A549 (cell line): Measurements from ENCODE around the gene KIAA0825. TPM values are rescaled to one million over a fixed set of nuclear protein-coding genes. Genes with fewer than 3 reads are reported as not detected.

Source experiments
- ATAC-seq, 2 experiments: fragments of 200-7000 bp in 1 of 2; fragments of >200 bp in 1 of 2; cut with Nextera tagmentation in 1 of 2; cut with Tn5 transposase in 1 of 2; 3 replicates each; pipeline versions ENCODE4 v1.8.0 to v1.9.1; 2018 to 2020; ENCODE audit warnings: mild to moderate bottlenecking in 1 of 2, moderate library complexity in 1 of 2
- CTCF ChIA-PET: fragments of 300-600 bp; sonication (Branson Sonifier 250); formaldehyde crosslinking; extraction: SDS; loops from one replicate; lab custom pipeline; 2021; ENCODE audit warnings: antibody characterized with exemption, inconsistent platforms; lab: Yijun Ruan, JAX
- POLR2A ChIA-PET: fragments of 350-600 bp; formaldehyde crosslinking; extraction: SDS; loops from one replicate; lab custom pipeline; 2021; ENCODE audit warnings: antibody characterized with exemption, inconsistent platforms; lab: Yijun Ruan, JAX
- DNase-seq, 2 experiments: peaks; one replicate each; pipeline versions ENCODE4 v3.0.0 to v3.0.0-alpha.2; 2011 to 2016; ENCODE audit warnings: low read depth in 1 of 2, low spot score in 1 of 2
- FAIRE-seq: peaks from 2 replicates; lab custom pipeline; 2011; peaks lifted over from hg19 to GRCh38; lab: Jason Lieb, UNC
- H3K27ac ChIP-seq, 2 experiments: fragments of >200 bp; sonication (Bioruptor Twin); formaldehyde crosslinking; 3 replicates each; pipeline ENCODE4 v1.5.1; 2016 to 2017
- H3K4me1 ChIP-seq: fragments of >200 bp; sonication (Bioruptor Twin); formaldehyde crosslinking; 3 replicates; pipeline ENCODE4 v1.6.1; 2016
- H3K4me2 ChIP-seq: fragments of >200 bp; sonication (Bioruptor Twin); formaldehyde crosslinking; 3 replicates; pipeline ENCODE4 v1.6.1; 2016
- H3K4me3 ChIP-seq: fragments of >200 bp; sonication (Bioruptor Twin); formaldehyde crosslinking; 3 replicates; pipeline ENCODE4 v1.5.1; 2016
- H3K9me3 ChIP-seq: fragments of >200 bp; sonication (Bioruptor Twin); formaldehyde crosslinking; 3 replicates; pipeline ENCODE4 v1.6.1; 2016
- BHLHE40 ChIP-seq: IDR thresholded peaks from 2 replicates; pipeline ENCODE4 v1.6.1; 2012; ENCODE audit warnings: low read depth, low read length, inconsistent platforms
- CBX2 ChIP-seq: fragments of 200-600 bp; sonication (generic); IDR thresholded peaks from 2 replicates; pipeline ENCODE4 v1.6.1; 2016; ENCODE audit warnings: low read depth, mild to moderate bottlenecking, borderline replicate concordance
- CBX8 ChIP-seq: fragments of 200-600 bp; sonication (generic); IDR thresholded peaks from 2 replicates; pipeline ENCODE4 v1.6.1; 2016
- CTCF ChIP-seq: fragments of >200 bp; sonication (Bioruptor Twin); formaldehyde crosslinking; IDR thresholded peaks from 3 replicates; pipeline ENCODE4 v1.5.1; 2016
- EHMT2 ChIP-seq: fragments of 200-600 bp; sonication (generic); IDR thresholded peaks from 2 replicates; pipeline ENCODE4 v1.6.1; 2016; ENCODE audit warnings: antibody characterized with exemption, low read depth, mild to moderate bottlenecking, moderate library complexity
- ELK1 ChIP-seq: fragments of 150-350 bp; IDR thresholded peaks from 2 replicates; pipeline ENCODE4 v1.6.1; 2014; ENCODE audit warnings: low read depth, mild to moderate bottlenecking, low read length
- EP300 ChIP-seq, 2 experiments: fragments of >200 bp; sonication (Bioruptor Twin); formaldehyde crosslinking; IDR thresholded peaks; 2 replicates in 1 of 2; 3 replicates in 1 of 2; pipeline ENCODE4 v1.6.1; 2016 to 2017
- FOXS1 ChIP-seq: fragments of 250-450 bp; sonication (Bioruptor Pico); IDR thresholded peaks from 2 replicates; pipeline ENCODE4 v1.5.0; 2020; ENCODE audit warnings: mild to moderate bottlenecking, moderate library complexity
- GATA3 ChIP-seq: IDR thresholded peaks from 2 replicates; pipeline ENCODE4 v1.6.1; 2012; ENCODE audit warnings: borderline replicate concordance
- KDM1A ChIP-seq: fragments of 200-600 bp; sonication (generic); IDR thresholded peaks from 2 replicates; pipeline ENCODE4 v1.6.1; 2016; ENCODE audit warnings: low read depth, mild to moderate bottlenecking
- KDM5A ChIP-seq: fragments of 200-600 bp; sonication (generic); IDR thresholded peaks from 2 replicates; pipeline ENCODE4 v1.6.1; 2016; ENCODE audit warnings: antibody characterized with exemption, mild to moderate bottlenecking
- MAZ ChIP-seq: fragments of 150-350 bp; IDR thresholded peaks from 2 replicates; pipeline ENCODE4 v1.6.1; 2014; ENCODE audit warnings: antibody characterized with exemption, low read depth, low read length, borderline replicate concordance
- NR3C1 ChIP-seq: fragments of >200 bp; sonication (Bioruptor Twin); formaldehyde crosslinking; IDR thresholded peaks from 3 replicates; pipeline ENCODE4 v1.6.1; 2017
- PHF8 ChIP-seq: fragments of 200-600 bp; sonication (generic); IDR thresholded peaks from 2 replicates; pipeline ENCODE4 v1.6.1; 2016; ENCODE audit warnings: low read depth, mild to moderate bottlenecking, antibody characterized with exemption, moderate library complexity, borderline replicate concordance
- SREBF2 ChIP-seq: fragments of 450-650 bp; IDR thresholded peaks from 2 replicates; pipeline ENCODE4 v1.6.1; 2014; ENCODE audit warnings: mild to moderate bottlenecking, moderate library complexity
- USF2 ChIP-seq: fragments of 450-650 bp; IDR thresholded peaks from 2 replicates; pipeline ENCODE4 v1.6.1; 2014; ENCODE audit warnings: antibody characterized with exemption
- ZC3H11A ChIP-seq: fragments of 450-650 bp; IDR thresholded peaks from 2 replicates; pipeline ENCODE4 v1.6.1; 2014; ENCODE audit warnings: antibody characterized with exemption, mild to moderate bottlenecking
- ZFP36 ChIP-seq: fragments of 450-650 bp; IDR thresholded peaks from 2 replicates; pipeline ENCODE4 v1.6.1; 2014; ENCODE audit warnings: borderline replicate concordance; ENCODE audit not compliant: partially characterized antibody
- WGBS: methylation state at CpG from one replicate; pipeline ENCODE4 v1.1.6; 2017; ENCODE audit errors: missing lambda C conversion rate; 5-methylcytosine and 5-hydroxymethylcytosine counted together
- polyA plus RNA-seq, 4 experiments: library from polyadenylated mRNA; depleted of rRNA in 3 of 4; stranded (reverse); fragments of >200 nt; fragmentation: RNase III in 1 of 4; extraction: RNeasy Plus Mini Kit Qiagen cat#74134 plus additional on column Dnase treatment in 1 of 4; gene quantifications; 2 replicates in 3 of 4; 3 replicates in 1 of 4; pipeline ENCODE4 v1.2.3, GENCODE V29; 2011 to 2017

The KIAA0825 gene
- polyA plus RNA-seq, 2 of the 4 experiments (the other 2 are of a cell fraction): 0.57 to 0.80 TPM

- Histone ChIP-seq H3K9me3 (no peaks in the 10 kb centered on the region), H3K27ac (0 out of 6 replicates have a peak overlapping the region, but pooled peaks of 1 of the 2 experiments have one; percentile 30), H3K4me1 (no peaks in the 10 kb centered on the region), H3K4me2 (peak overlapping the region; percentile 29; the same call in 1 of the 3 replicates), H3K4me3 (no peak overlapping the region)
- peak; percentile 65 to 71 for ATAC-seq
- no peak for FAIRE-seq
- ChIA-PET POLR2A (no interaction called here), CTCF (interaction anchor here (0.5 kb wide), 1 partner anchor 387 kb away, joined by 3 read pairs; no protein-coding TSS in a partner anchor)
- TF ChIP-seq NR3C1 (no peak), GATA3 (peak; percentile 43; the same call in 1 of the 2 replicates), EP300 (IDR thresholded peaks at IDR 0.05) (peak in 1 of 2 experiments; percentile 36; a peak in 1 of 5 replicates)
- DNase-seq: peak in 1 of 2 experiments; percentile 30
These were observed 400.0 kb downstream of the KIAA0825 start for GRCh38 chr5:94218374-94218773.

- H3K4me1 ChIP-seq: no peaks in the 10 kb centered on the region
- DNase-seq (no peak), FAIRE-seq (no peak), ATAC-seq (no peak)
- 9% methylated on average over 3 of the region's 3 CpGs for WGBS
- no peak overlapping the region for H3K4me3 ChIP-seq
- CTCF ChIA-PET: no interaction called here
- H3K27ac ChIP-seq: no peak overlapping the region
- no peaks in the 10 kb centered on the region for H3K9me3 ChIP-seq
- peak overlapping the region; percentile 29; the same call in 1 of the 3 replicates for H3K4me2 ChIP-seq
- POLR2A ChIA-PET: no interaction called here
- TF ChIP-seq CBX8 (no peak), NR3C1 (no peak), KDM1A (no peak)
- TF ChIP-seq, all 56 proteins: peak for 0
These were observed 400.7 kb downstream of the KIAA0825 start for GRCh38 chr5:94217745-94218144.

GRCh38 chr5:94217216-94217615 is 401.2 kb downstream of the KIAA0825 start:
- TF ChIP-seq CTCF (no peak), MAZ (no peak), ZC3H11A (no peak), CBX2 (no peak), EHMT2 (no peak), USF2 (no peak), FOXS1 (CRISPR knock-in tag) (no peak), ZFP36 (no peak)
- TF ChIP-seq, all 56 proteins: peak for 0
- 0 out of 6 replicates have a peak overlapping the region, but pooled peaks of 1 of the 2 experiments have one; percentile 38 for H3K27ac ChIP-seq
- 53% methylated on average over 2 of the region's 2 CpGs for WGBS
- H3K4me3 ChIP-seq: no peak overlapping the region
- ChIA-PET CTCF (no interaction called here), POLR2A (no interaction called here)
- no peaks in the 10 kb centered on the region for H3K4me1 ChIP-seq
- H3K4me2 ChIP-seq: no peak overlapping the region
- ATAC-seq (no peak), DNase-seq (no peak), FAIRE-seq (no peak)
- no peaks in the 10 kb centered on the region for H3K9me3 ChIP-seq

GRCh38 chr5:94212476-94212875 is 405.9 kb downstream of the KIAA0825 start:
- ChIA-PET POLR2A (no interaction called here), CTCF (no interaction called here)
- Histone ChIP-seq H3K9me3 (no peaks in the 10 kb centered on the region), H3K4me3 (no peak overlapping the region), H3K4me1 (no peaks in the 10 kb centered on the region), H3K4me2 (no peak overlapping the region), H3K27ac (no peak overlapping the region)
- no peak for DNase-seq
- 0% methylated on average over 1 of the region's 1 CpG for WGBS
- ATAC-seq: no peak
- FAIRE-seq: no peak
- TF ChIP-seq SREBF2 (no peak), BHLHE40 (no peak), ELK1 (no peak), PHF8 (no peak), KDM5A (no peak)
